DMS114 treated with DMSO at 0.1 percent for 48 hours (cell line): ENCODE measurements around the gene NALCN.

ENCODE experiments used
- DNase-seq: peaks from one replicate; lab custom pipeline; 2025; ENCODE audit not compliant: unreplicated experiment; lab: John Stamatoyannopoulos, UW

Gene NALCN

DNA sequence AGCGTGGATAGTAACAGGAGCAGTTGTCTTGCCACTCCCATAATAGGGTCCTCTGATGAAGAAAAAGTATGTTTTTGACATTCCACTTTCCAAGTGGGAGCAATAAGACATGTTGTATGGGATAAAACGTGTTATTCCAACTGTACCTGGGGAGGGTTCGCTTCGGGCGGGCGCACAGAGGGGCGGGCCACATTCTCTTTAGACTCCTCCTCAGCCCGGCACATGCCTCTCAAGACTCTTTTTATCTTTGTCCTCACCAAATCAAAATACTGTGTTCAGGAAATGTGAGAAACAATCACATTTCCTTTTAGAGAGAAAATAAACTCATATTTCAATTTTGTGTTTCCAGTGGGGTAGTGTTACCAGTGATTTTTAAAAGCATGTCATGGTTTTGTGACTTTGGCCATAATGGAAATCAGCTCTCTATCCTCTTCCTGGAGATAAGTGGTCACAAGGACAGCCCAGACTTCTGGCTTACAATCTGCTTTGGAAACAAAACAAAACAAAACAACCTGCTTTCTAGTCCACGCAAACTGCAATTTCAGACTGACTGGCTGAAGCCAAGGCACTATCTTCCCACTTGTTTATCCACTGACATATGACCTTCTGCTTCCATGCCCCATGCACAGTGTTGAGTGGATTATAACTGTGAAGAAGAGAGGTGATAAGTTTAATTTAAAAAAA lies 276.1 kb downstream of the NALCN start:
- no peak for DNase-seq

DNA sequence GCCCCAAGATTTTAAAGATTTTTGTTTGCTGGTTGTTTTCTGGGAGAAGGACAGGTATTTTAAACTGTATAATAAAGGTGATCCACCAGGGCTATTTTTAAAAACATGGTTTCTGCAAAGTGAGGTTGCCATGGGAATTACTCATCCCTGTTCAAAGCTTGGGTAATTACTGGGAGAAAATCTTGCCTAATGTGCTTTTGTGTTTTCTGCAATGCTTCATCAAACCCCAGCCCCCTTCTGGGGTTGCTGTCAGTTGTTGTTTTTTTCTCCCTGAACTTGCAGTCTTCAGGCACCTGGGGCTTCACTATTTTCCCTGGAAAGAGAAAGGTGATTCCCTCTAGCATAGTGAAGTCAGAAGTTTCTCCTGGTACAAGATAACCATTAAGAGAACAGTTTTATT lies 277.2 kb downstream of the NALCN start:
- DNase-seq = no peak

DNA sequence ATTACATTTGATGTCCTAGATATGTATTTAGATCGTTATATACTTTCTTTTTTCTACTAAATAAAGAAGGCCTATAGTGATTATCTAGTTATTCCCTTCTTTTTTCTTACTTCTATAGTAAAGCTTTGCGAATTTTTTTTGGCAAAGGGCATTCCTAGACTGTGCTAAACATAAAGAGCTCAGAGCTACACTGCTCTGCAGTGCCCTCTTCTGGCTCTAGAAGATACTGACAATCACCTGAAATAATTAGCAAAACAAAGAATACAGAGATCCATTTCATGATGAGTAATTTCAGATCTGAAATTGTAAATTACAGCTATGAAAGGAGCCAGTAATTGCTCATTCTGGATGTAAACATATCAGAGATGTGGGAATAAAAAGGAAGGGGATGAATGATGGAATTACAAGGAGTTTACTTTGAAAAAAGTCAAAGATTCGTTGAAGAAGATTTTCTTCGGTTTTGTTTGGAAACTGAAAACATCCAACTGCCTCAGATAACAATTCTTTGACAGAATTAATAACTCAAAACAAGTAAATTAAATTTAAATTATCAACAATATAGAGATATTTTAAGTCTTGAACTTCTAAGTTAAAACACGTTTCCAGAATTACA lies 288.5 kb downstream of the NALCN start:
- no peak for DNase-seq

DNA sequence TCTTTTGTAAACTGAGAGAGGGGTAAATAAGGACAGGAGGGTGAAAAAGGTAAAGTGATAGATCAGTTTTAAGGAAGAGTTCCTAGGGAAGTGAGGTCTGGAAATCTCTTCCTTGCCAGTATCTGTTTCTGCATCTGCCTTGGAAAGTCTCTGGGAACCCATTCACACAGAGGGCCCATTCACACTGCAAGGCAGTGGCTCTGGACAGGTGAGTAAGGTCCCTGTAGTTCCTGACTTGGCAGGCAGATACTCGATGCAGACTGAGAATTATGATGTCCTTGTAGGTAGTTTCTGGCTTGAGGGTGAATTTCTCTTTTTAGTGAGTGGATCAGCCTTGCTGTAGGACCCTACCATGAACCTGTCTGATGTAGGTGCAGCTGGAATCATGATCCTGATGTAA lies 293.3 kb downstream of the NALCN start:
- DNase-seq = no peak

DNA sequence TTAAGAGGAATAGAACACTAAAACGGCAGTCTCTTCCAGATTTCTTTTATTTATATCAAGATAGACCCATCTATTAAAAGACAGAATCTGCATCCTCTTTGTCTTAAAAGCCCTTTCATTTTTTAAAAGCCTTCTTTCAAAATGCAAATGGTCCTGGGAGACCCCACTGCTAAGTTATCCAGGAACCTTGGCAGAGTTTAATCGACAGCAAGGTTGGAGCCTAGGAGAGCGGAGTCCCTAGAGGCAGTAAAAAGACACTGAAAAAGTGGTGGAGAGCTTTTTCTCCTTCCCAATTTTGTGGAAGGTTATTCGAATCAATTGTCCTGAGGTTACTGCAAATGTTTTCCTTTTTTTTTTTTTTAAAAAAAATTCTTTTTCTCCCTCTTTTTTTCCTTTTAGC lies 294.7 kb downstream of the NALCN start:
- DNase-seq = no peak

DNA sequence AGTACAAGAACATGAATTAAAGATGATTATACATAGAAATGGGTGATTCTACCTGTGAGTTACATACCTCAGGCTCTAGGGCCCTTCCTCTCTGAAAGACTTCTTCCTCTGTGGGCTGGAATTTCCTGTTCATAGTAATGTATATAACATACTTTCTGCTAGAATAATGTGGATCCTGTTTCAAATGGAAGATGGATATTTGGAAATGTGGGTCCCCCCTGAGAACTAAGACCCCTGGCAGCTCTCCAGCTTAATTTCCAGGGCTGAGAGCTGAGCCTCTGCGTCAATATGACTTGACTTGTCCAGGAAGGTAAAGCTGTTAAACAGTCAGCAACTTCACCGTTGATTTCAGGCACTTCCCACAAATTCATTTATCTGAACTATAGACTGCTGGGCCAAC lies 296.3 kb downstream of the NALCN start:
- no peak for DNase-seq

DNA sequence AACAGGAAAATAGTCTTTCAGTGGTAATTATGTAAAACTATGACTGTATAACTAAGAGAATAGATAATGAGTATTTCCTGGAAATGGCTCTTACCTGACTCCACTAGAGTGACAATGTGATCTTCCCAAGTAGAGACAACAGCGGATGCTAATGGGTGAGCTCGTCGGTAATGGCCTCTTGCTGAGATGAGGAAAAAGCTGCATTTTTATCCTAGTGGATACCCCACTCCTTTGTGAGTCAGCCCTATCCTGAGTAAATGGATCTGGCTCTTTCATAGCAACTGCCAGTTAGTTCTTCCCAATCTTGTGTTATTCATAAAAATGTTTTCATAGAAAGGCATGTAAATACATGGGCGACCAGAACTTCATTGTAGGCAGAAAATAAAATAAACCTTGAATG lies 299.5 kb downstream of the NALCN start:
- no peak for DNase-seq

DNA sequence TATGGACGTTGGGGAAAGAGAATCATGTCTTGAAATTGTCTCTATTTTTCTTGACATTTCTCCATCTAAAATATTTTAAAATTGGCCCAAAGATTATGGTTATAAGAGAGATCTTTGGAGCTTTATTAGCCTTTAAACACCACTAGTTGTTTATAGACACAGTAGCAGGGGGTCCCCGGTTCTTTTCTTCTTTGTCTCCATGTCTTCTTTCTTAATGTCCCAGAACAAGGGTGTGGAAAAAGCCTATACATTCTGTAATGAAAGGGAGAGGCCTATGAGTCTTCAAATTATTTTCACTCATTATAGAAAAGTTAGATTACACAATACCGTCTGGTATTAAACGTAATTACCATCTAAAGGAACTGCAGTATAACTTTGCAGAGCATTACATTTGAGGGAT lies 300.0 kb downstream of the NALCN start:
- no peak for DNase-seq

DNA sequence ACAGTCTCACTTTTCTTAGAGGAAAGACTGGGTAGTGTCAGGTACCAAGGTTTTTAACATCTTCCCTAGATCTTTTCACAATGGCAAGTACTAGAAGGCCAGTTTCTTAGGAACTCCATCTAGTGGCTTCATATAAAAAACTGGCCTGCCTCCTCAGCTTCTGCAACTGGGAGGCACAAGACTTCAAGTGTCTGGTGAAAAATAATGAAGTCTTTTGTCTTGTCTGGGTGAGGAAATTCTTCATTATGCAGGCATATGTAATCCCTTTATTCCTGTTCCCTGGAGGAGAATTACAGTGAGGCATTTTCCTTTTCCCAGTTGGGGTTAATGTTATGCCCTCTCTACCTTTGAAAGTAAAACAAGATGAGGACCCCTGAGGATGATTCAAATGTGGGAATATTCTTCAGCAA lies 300.5 kb downstream of the NALCN start:
- DNase-seq = peak; percentile 2

DNA sequence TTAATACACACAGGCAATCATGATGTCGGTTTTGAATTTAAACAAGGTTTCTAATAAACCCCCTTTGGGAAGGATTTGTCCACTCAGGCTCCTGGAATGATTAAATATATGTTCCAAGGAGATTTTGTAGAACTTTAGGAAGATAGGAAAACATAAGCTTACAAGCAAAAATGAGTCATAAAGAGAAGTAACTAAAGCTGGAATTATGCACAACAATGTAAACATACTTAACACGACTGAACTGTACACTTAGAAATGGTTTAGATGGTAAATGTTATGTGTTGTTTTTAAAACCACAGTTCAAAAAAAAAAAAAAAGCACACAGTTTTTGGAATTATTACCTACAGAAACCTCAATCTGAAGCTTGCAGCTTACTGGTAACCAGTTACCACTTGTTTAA lies 304.4 kb downstream of the NALCN start:
- DNase-seq = no peak

DNA sequence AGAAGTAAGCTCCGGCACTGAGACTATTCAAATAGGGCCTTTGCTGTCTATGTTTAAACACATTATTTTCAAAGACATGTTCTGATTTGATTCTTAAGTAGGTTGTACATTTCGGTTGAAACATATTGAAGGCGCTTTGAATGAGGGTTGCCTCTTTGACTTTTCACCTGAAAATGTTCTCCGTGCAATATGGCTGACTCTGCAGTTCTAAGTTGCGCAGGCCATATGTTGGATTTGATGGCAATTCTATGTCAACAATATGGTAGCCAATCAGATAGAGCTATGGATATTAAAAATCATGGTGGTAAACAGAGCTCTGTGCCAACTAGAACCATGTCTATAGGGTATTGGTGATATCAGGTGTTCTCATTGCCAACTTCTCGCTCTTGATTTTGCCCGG lies 307.3 kb downstream of the NALCN start:
- no peak for DNase-seq

DNA sequence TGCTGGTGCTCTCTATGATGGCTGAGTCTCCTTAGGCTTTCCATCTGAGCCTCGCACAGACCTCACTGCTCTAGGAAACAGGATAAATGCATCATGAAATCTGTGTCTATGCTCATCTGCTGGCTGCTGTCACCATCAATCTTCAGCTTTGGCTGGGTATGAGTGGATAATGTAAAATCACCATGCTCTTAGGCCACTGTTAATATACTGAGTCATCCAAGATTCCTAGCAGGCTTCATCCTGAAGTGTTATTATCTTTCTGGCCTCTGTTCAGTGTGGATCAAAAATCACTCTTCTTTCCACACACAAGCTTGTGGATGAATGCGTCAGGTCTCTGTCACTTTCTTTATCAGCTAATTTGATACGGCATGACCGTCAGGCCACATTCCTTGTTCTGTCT lies 317.4 kb downstream of the NALCN start:
- no peak for DNase-seq

DNA sequence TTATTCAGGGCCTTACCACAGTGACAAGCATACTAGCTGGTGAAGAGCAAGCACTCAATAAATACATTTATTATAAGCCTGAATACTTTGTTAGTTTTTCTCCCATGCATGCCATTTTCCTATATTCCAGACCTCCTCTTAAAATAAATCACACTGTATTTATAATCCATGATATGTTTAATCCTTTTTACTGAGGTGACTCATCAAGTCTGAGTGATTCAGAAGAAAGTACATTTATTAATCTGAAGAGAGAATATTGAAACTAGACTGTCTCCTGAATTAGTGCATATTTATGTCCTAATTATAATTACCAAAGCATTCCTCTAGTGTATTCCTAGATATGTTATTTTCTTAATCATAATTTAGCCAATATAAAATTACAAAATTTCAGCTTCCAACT lies 323.3 kb downstream of the NALCN start:
- DNase-seq = no peak

DNA sequence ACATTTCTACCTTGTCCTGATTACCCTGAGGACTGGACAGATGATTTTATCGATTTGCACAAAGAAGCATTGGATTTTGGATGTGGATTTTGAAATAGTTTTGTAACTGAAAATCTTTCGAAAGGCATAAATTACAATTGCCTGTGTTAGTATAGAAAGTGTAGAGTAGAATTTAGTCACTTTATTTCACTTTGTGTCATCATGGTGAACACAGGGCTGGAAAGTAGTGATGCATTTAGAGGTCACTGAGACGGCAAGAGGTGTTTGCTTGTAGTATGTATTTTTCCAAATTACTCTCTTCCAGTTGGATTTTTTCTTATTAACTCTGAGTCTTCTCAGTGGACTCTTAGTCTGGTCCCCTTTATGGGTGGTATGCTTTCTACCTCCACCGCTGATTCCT lies 326.0 kb downstream of the NALCN start:
- no peak for DNase-seq

DNA sequence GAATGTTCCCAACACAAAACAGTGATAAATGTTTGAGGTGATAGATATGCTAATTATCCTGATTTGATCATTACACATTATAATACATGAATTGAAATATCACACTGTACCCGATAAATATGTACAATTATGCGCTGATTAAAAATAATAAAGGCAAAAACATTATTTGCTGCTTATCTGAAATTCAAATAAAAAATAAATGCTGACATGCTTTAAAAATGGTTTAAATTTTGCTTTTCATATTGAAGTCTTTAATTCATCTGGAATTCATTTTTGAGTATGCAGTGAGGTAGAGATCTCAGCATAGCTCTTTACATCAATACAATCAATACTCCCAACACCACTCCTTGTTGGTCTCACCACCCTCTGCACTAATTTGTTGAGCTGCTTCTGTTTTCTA lies 330.8 kb downstream of the NALCN start:
- no peak for DNase-seq

DNA sequence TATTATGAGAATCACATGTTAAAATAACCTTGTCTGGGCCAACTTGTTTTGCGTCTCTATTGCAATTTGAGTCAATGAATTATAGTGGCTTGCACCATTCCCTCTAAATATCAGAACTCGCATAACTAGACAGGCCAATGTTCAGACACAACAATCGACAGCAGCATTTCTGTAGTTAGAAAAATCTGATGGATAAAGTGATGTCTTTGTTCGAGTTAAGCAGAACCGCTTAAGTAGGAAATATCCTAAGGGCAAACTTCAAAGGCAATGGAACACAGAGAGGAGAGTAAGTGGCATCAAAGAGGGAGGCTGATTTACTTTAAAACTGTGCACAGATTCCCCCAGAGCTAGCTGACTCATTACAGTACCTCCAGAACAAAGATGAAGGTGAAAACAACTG lies 333.9 kb downstream of the NALCN start:
- DNase-seq = no peak

DNA sequence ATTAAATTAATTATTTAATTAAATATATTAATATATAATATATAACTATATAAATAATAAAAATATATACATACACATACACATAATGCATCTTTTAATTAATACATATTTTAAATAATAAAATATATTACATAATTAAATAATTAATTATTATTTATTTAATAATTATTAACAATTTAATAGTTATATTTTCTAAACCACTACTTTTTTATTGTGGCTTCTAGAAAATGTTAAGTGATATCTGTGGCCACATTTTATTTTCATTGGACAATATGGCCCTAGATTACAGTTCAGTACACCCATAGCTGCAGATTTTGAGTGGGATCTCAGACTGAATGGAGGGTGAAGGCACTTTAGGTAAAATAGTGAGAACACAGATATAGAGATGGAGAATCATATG lies 335.7 kb downstream of the NALCN start:
- DNase-seq = no peak

DNA sequence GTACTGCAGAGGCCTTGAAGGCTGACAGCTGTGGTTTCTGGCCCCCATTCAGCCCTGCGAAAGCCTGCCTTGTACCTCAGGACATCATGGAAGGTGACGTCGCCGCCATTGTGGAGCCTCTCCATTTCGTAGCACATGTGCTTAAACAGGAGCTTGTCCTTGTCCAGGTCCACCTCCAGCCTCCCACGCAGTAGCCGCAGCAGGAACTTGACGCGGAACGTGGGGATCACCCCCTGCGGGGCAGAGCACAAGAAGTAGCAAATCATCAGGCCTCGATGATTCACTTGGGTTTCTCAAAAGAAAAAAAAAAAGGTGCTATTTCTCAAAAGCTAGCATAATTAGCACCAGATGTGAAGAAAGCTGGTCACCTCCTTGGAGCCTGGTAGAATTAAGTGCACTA lies 351.0 kb downstream of the NALCN start:
- DNase-seq = no peak

DNA sequence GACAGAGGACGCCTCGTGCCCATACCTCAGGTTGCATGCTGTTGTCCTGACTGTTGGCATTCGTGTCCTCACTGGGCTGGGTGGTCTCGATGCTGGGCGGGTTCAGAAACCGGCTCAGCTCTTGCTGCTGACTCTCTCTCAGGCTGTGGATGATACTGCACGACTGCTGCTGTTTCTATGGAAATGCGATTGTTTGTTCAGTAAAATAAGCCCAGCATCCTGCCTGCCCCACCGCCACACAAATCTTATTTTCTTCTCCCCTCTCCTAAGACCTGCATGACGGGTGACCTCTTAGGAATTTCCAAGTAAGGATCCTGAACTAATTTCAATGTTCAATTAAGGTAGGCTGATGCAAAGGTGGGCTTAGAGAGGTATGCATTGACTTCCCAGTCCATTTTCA lies 356.5 kb downstream of the NALCN start:
- DNase-seq = no peak

DNA sequence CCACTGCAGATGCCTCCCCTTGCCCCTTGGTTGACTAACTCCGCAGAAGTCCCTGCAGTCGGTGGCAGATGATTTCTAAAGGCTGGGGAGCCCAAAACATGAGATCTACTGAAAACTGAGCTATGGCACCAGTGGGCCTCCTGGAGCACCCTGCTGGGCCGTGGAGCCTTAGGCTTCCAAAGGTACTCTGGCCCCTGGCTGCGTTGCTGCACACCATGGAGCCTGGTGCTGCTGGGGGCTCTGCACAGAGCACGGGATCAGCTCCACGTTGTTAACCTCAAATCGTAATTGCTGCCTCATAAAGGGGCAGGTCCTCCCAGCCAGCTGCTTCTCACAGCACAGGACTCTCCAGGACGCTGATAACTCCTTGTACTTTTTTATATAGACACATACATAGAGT lies 357.5 kb downstream of the NALCN start:
- DNase-seq = no peak

DNA sequence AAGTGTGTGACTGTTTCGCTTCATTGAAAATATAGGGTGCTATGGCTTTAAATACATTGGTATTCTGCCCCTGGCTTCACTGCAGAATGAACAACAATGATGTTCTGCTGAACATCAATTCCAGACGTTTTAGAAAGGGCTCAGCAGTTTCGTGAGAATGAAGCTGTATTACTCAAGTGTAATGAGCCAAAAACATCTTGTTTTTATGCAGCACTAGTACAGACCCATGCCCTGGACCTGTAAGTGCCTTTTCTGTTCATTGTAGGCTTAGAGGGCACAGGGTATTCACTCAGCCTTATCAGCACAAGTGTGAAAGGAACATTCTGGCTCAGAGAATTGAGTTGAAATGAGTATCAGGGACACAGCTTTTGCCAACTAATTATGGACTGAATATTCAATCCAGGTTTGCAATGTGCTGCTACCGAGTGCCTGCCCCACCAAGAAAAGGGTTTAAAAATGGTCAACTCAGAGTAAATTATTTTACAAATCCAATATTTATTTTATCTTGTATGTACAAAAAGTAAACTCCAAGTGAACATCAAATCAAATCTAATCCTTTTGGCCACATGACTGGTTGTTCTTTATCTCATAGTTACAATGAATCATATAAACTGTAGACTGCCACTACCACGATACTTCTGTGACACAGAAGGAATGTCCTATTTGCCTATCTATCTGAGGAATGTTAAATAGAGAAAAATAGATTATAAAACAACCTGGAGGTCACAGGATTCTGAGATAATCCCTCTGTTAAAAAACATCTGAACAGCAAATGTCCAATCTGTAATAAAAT lies 362.8 kb downstream of the NALCN start:
- no peak for DNase-seq

DNA sequence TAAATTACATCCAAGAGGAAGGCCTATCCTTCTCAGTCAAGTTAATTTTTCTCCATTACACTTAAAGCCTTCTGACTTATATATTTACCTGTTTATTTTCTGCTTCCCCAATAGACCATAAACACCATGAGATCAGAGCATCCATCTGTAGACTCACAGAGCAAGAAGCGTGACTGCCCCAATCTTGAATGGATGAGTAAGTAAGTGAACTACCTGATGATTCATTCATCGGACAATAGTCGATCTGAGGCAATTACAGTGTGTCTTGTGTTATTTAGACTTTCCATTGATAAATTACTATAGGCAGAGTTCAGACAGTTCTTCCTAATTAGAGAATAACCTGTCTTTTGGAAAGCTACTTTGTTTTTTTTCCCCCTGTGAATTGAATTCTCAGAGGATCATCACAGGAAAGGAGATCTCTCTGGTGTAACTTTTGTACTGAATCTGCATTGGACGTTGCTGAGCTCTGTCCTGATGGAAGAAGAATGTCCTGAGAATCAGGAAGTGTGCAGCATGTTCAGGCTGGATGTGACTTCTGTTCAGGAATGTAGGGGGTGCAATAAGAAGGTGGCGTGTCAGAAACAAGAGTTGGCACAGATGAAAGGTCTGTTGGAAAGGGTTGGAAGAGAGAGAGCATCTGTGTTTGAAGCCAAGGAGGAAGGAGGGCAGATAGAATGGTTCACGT lies 367.0 kb downstream of the NALCN start:
- no peak for DNase-seq
